OCI-LY7 (cell line): Measurements from ENCODE around the gene ARL9. TPM values are rescaled to one million over a fixed set of nuclear protein-coding genes. Genes with fewer than 3 reads are reported as not detected.

Experiments used
- Bru-seq: library from RNA; stranded (reverse); fragments of 400-500 nt; gene quantifications from one replicate; lab custom pipeline; 2021; lab: Mats Ljungman, UMichigan
- BruChase-seq, 2 experiments: library from RNA; stranded (reverse); fragments of 400-500 nt; gene quantifications; one replicate each; lab custom pipeline; 2021; lab: Mats Ljungman, UMichigan
- BruUV-seq: library from RNA; stranded (reverse); fragments of 400-500 nt; replicated peaks from 2 replicates; lab custom pipeline; 2021; lab: Mats Ljungman, UMichigan
- CTCF ChIA-PET: fragments of 300-600 bp; sonication (Branson Sonifier 250); formaldehyde crosslinking; loops from one replicate; lab custom pipeline; 2022; ENCODE audit warnings: antibody characterized with exemption; ENCODE audit not compliant: unreplicated experiment; lab: Charles Lee
- POLR2A ChIA-PET: fragments of 300-600 bp; sonication (Branson Sonifier 250); formaldehyde crosslinking; loops from one replicate; lab custom pipeline; 2022; ENCODE audit warnings: antibody characterized with exemption; lab: Charles Lee
- DNase-seq: peaks from one replicate; pipeline ENCODE4 v3.0.0-alpha.2; 2015; ENCODE audit warnings: low spot score
- H2AFZ ChIP-seq: fragments of 200-600 bp; sonication (generic), shearing (Covaris generic); 2 replicates; pipeline ENCODE4 v1.6.1; 2014; ENCODE audit warnings: mild to moderate bottlenecking, antibody characterized with exemption, low read length, moderate library complexity
- H3K27ac ChIP-seq: fragments of 200-600 bp; sonication (generic); 2 replicates; pipeline ENCODE4 v1.5.1; 2014; ENCODE audit warnings: mixed run types, low read depth, mild to moderate bottlenecking, moderate library complexity, low read length, inconsistent platforms; ENCODE audit not compliant: poor library complexity, severe bottlenecking
- H3K36me3 ChIP-seq: fragments of 200-600 bp; sonication (generic); 2 replicates; pipeline ENCODE4 v1.6.1; 2014; ENCODE audit warnings: mild to moderate bottlenecking, antibody characterized with exemption, low read length, moderate library complexity, mixed read lengths; ENCODE audit not compliant: insufficient read depth
- H3K4me1 ChIP-seq: fragments of 200-600 bp; sonication (generic); 2 replicates; pipeline ENCODE4 v1.5.1; 2014; ENCODE audit warnings: mild to moderate bottlenecking, low read length; ENCODE audit not compliant: insufficient read depth, poor library complexity, severe bottlenecking
- H3K4me2 ChIP-seq: fragments of 200-600 bp; sonication (generic); 2 replicates; pipeline ENCODE4 v1.6.1; 2014; ENCODE audit warnings: mild to moderate bottlenecking, low read length
- H3K4me3 ChIP-seq: fragments of 200-600 bp; sonication (generic); 2 replicates; pipeline ENCODE4 v1.5.1; 2014; ENCODE audit warnings: mild to moderate bottlenecking, low read depth, low read length; ENCODE audit not compliant: poor library complexity, severe bottlenecking
- H3K79me2 ChIP-seq: fragments of 200-600 bp; sonication (generic); 2 replicates; pipeline ENCODE4 v1.6.1; 2016; ENCODE audit warnings: low read depth, mild to moderate bottlenecking, low read length, moderate library complexity, mixed read lengths; ENCODE audit not compliant: insufficient read depth
- H3K9me2 ChIP-seq: fragments of 200-600 bp; sonication (generic); 2 replicates; pipeline ENCODE4 v1.6.1; 2016; ENCODE audit warnings: mild to moderate bottlenecking, low read length, mixed read lengths; ENCODE audit not compliant: insufficient read depth
- H3K9me3 ChIP-seq: fragments of 200-600 bp; sonication (generic); 2 replicates; pipeline ENCODE4 v1.6.1; 2014; ENCODE audit warnings: mild to moderate bottlenecking, mixed run types, low read length, mixed read lengths
- H4K20me1 ChIP-seq: fragments of 200-600 bp; sonication (generic); 2 replicates; pipeline ENCODE4 v1.6.1; 2014; ENCODE audit warnings: mild to moderate bottlenecking, antibody characterized with exemption, low read length, moderate library complexity, mixed read lengths; ENCODE audit not compliant: insufficient read depth
- EZH2phosphoT487 ChIP-seq: fragments of 200-600 bp; sonication (generic); IDR thresholded peaks from 2 replicates; pipeline ENCODE4 v1.6.1; 2018; ENCODE audit warnings: low read depth, borderline replicate concordance, mild to moderate bottlenecking, mixed run types, antibody characterized with exemption, low read length, moderate library complexity, mixed read lengths
- intact Hi-C: fragments of 100-400 bp; cut with micrococcal nuclease; formaldehyde crosslinking; loops from one replicate; pipeline ENCODE4 v1.10.0; 2022; ENCODE audit not compliant: unreplicated experiment
- long read RNA-seq: library from polyadenylated mRNA; stranded (forward); transcript quantifications from one replicate; pipeline ENCODE4 v2.0.0, GENCODE V29; 2022
- total RNA-seq, 2 experiments: library from RNA; depleted of rRNA in 1 of 2; stranded (reverse); fragments of >200 nt in 1 of 2; shearing (Covaris generic) in 1 of 2; gene quantifications; 2 replicates each; pipeline ENCODE4 v1.2.3, GENCODE V29; 2014 to 2022
- TF ChIP-seq, protein P1 (sequence below): fragments of 200-600 bp; sonication (generic); conservative IDR thresholded peaks from 2 replicates; pipeline ENCODE4 v1.5.1; 2014; ENCODE audit warnings: mild to moderate bottlenecking, antibody characterized with exemption, low read length, moderate library complexity, mixed read lengths

The ARL9 gene
- total RNA-seq (2014; rRNA removed; shearing (Covaris generic)): 0.32 TPM in 1 of 2 replicates, not detected in the other
- total RNA-seq (2022): 0.76 TPM in 1 of 2 replicates, not detected in the other
- Bru-seq, nascent RNA: percentile 29 among the genes with signal in this experiment
- percentile 39 among the genes with signal in this experiment for BruChase-seq, experiment 1, labeled RNA remaining after a 6-hour chase
- percentile 40 among the genes with signal in this experiment for BruChase-seq, experiment 2, labeled RNA remaining after a 2-hour chase
- long read RNA-seq: 0 reads

DNA sequence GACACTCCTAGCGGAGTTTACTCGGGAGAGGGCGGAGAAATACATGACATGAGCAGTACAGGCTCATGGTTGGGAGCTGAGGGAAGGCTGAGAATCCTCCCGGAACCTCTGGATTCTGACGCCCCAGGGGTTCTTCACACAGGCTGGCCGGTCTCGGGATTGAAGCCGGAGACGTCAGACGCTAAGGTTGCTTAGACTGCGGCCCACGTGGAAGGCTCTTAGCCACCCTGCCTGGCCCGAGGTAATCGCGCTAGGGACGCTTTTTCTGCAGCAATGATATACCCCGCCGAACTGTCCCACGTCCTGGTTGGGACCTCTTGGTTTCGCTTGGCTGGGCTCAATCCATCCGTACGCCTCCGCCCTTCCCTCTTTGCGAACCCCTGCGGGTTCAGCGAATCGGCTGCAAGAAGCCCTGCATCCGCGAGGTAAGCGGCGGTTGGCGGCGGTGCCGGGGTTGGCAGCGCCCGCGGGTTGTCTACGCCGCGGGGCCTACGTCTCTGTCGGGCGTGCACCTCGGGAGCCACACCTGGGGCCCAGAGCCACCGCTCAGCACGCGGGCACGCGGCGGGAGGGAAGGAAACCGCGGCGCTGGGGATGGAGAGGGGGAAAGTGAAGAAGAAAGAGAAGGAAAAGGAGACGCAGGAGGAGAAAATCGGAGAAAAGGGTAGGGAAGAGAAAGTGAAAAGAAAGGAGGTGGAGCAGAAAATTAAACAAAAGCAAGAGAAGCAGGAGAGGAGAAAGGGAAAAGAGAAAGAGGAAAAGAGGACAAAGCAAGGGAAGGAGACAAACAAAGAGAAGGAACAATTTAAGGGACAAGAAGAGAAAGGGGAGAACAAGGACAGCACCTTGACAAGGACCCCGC lies at the start of gene ARL9:
Gene ARL9 (plus strand): TSS at position 523 of the 862 bp plus-strand sequence. CDS start 72 bp downstream, at position 595.
- Histone ChIP-seq H3K4me3 (no peak within 1 kb of the TSS), H3K9me3 (no peaks in the 10 kb centered on the region), H2AFZ (no peak within 1 kb of the TSS), H3K4me1 (no peaks in the 10 kb centered on the region), H3K4me2 (no peak within 1 kb of the TSS; the same call in 1 of the 2 replicates), H3K79me2 (no peaks in the 10 kb centered on the region), H3K27ac (no peak within 1 kb of the TSS), H3K36me3 (peaks cover 46% of the 10 kb centered on the region), H3K9me2 (no peaks in the 10 kb centered on the region), H4K20me1 (no peaks in the 10 kb centered on the region)
- intact Hi-C loops: no loop called here
- DNase-seq: no peak
- ChIA-PET CTCF (no interaction called here), POLR2A (no interaction called here)
- TF ChIP-seq, protein P1, sequence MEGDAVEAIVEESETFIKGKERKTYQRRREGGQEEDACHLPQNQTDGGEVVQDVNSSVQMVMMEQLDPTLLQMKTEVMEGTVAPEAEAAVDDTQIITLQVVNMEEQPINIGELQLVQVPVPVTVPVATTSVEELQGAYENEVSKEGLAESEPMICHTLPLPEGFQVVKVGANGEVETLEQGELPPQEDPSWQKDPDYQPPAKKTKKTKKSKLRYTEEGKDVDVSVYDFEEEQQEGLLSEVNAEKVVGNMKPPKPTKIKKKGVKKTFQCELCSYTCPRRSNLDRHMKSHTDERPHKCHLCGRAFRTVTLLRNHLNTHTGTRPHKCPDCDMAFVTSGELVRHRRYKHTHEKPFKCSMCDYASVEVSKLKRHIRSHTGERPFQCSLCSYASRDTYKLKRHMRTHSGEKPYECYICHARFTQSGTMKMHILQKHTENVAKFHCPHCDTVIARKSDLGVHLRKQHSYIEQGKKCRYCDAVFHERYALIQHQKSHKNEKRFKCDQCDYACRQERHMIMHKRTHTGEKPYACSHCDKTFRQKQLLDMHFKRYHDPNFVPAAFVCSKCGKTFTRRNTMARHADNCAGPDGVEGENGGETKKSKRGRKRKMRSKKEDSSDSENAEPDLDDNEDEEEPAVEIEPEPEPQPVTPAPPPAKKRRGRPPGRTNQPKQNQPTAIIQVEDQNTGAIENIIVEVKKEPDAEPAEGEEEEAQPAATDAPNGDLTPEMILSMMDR: no peak
- BruUV-seq: no TSS peak

- H3K79me2 ChIP-seq: peaks cover 46% of the 10 kb centered on the region; the same call in 1 of the 2 replicates
- TF ChIP-seq, protein P1: no peak
- TF ChIP-seq EZH2phosphoT487: no peak
Observed at GRCh38 chr4:56460085-56460484, 45.5 kb upstream of the ARL9 start.

More at GRCh38 chr4:56460085-56460484, 45.5 kb upstream of the ARL9 start:
- Histone ChIP-seq H3K27ac (no peak overlapping the region), H3K4me2 (no peak overlapping the region), H3K9me2 (no peaks in the 10 kb centered on the region), H3K4me3 (no peak overlapping the region), H4K20me1 (peaks cover 23% of the 10 kb centered on the region), H2AFZ (no peak overlapping the region), H3K36me3 (peaks cover 89% of the 10 kb centered on the region), H3K9me3 (no peaks in the 10 kb centered on the region), H3K4me1 (peaks cover 10% of the 10 kb centered on the region)
- BruUV-seq: no TSS peak
- ChIA-PET POLR2A (interaction anchor here (1.1 to 1.6 kb wide), 3 partner anchors 9 to 38 kb away, joined by 3 to 6 read pairs (median 5); no protein-coding TSS in a partner anchor), CTCF (no interaction called here)
- intact Hi-C loops: no loop called here
- DNase-seq: no peak
